ENCODE results near the gene RSAD1.

RSAD1 gene

GRCh38 chr17:50508573-50509460, 30.2 kb downstream of the RSAD1 start:
- H3K4me1 ChIP-seq (ENCODE audit: control insufficient read depth, insufficient read depth, low read length): peaks cover 5% of the 10 kb centered on the region
- H3K9ac ChIP-seq (ENCODE audit: low read length): no peak overlapping the region
- H3K36me3 ChIP-seq (ENCODE audit: control insufficient read depth, insufficient read depth, low read length): no peaks in the 10 kb centered on the region
- peak overlapping the region; percentile 46 for H3K4me3 ChIP-seq (ENCODE audit: low read length)
- H3K27ac ChIP-seq (ENCODE audit: low read depth, low read length): peak overlapping the region; percentile 18
- no peaks in the 10 kb centered on the region for H3K27me3 ChIP-seq (ENCODE audit: control insufficient read depth, insufficient read depth, low read length)

- H3K9ac ChIP-seq (ENCODE audit: low read length): no peak overlapping the region
- peaks cover 5% of the 10 kb centered on the region for H3K4me1 ChIP-seq (ENCODE audit: control insufficient read depth, insufficient read depth, low read length)
- no peak overlapping the region for H3K27ac ChIP-seq (ENCODE audit: low read depth, low read length)
- H3K36me3 ChIP-seq (ENCODE audit: control insufficient read depth, insufficient read depth, low read length): no peaks in the 10 kb centered on the region
- no peaks in the 10 kb centered on the region for H3K27me3 ChIP-seq (ENCODE audit: control insufficient read depth, insufficient read depth, low read length)
- no peak overlapping the region for H3K4me3 ChIP-seq (ENCODE audit: low read length)
These were observed 32.4 kb downstream of the RSAD1 start for GRCh38 chr17:50511058-50511457.

GRCh38 chr17:50513495-50513894, 34.8 kb downstream of the RSAD1 start:
- H3K36me3 ChIP-seq (ENCODE audit: control insufficient read depth, insufficient read depth, low read length): no peaks in the 10 kb centered on the region
- peaks cover 3% of the 10 kb centered on the region for H3K4me1 ChIP-seq (ENCODE audit: control insufficient read depth, insufficient read depth, low read length)
- H3K27me3 ChIP-seq (ENCODE audit: control insufficient read depth, insufficient read depth, low read length): no peaks in the 10 kb centered on the region
- no peak overlapping the region for H3K4me3 ChIP-seq (ENCODE audit: low read length)
- no peak overlapping the region for H3K9ac ChIP-seq (ENCODE audit: low read length)
- no peak overlapping the region for H3K27ac ChIP-seq (ENCODE audit: low read depth, low read length)

- Histone ChIP-seq H3K9ac (ENCODE audit: low read length) (no peak overlapping the region), H3K36me3 (ENCODE audit: control insufficient read depth, insufficient read depth, low read length) (no peaks in the 10 kb centered on the region), H3K4me1 (ENCODE audit: control insufficient read depth, insufficient read depth, low read length) (no peaks in the 10 kb centered on the region), H3K27me3 (ENCODE audit: control insufficient read depth, insufficient read depth, low read length) (no peaks in the 10 kb centered on the region), H3K27ac (ENCODE audit: low read depth, low read length) (no peak overlapping the region), H3K4me3 (ENCODE audit: low read length) (no peak overlapping the region)
These were observed 35.7 kb downstream of the RSAD1 start for GRCh38 chr17:50514388-50514787.

- Histone ChIP-seq H3K9ac (ENCODE audit: low read length) (no peak overlapping the region), H3K27me3 (ENCODE audit: control insufficient read depth, insufficient read depth, low read length) (no peaks in the 10 kb centered on the region), H3K27ac (ENCODE audit: low read depth, low read length) (no peak overlapping the region), H3K4me1 (ENCODE audit: control insufficient read depth, insufficient read depth, low read length) (no peaks in the 10 kb centered on the region), H3K4me3 (ENCODE audit: low read length) (no peak overlapping the region), H3K36me3 (ENCODE audit: control insufficient read depth, insufficient read depth, low read length) (no peaks in the 10 kb centered on the region)
These were observed 36.5 kb downstream of the RSAD1 start for GRCh38 chr17:50514936-50515702.

- no peaks in the 10 kb centered on the region for H3K27me3 ChIP-seq (ENCODE audit: control insufficient read depth, insufficient read depth, low read length)
- no peaks in the 10 kb centered on the region for H3K4me1 ChIP-seq (ENCODE audit: control insufficient read depth, insufficient read depth, low read length)
- H3K4me3 ChIP-seq (ENCODE audit: low read length): no peak overlapping the region
- H3K9ac ChIP-seq (ENCODE audit: low read length): no peak overlapping the region
- H3K27ac ChIP-seq (ENCODE audit: low read depth, low read length): no peak overlapping the region
- H3K36me3 ChIP-seq (ENCODE audit: control insufficient read depth, insufficient read depth, low read length): no peaks in the 10 kb centered on the region
These were observed 38.4 kb downstream of the RSAD1 start for GRCh38 chr17:50517011-50517410.

- H3K9ac ChIP-seq (ENCODE audit: low read length): no peak overlapping the region
- H3K4me1 ChIP-seq (ENCODE audit: control insufficient read depth, insufficient read depth, low read length): no peaks in the 10 kb centered on the region
- no peaks in the 10 kb centered on the region for H3K36me3 ChIP-seq (ENCODE audit: control insufficient read depth, insufficient read depth, low read length)
- H3K27me3 ChIP-seq (ENCODE audit: control insufficient read depth, insufficient read depth, low read length): no peaks in the 10 kb centered on the region
- no peak overlapping the region for H3K4me3 ChIP-seq (ENCODE audit: low read length)
- no peak overlapping the region for H3K27ac ChIP-seq (ENCODE audit: low read depth, low read length)
These were observed 39.1 kb downstream of the RSAD1 start for GRCh38 chr17:50517504-50518383.

GRCh38 chr17:50518384-50519023, 39.8 kb downstream of the RSAD1 start:
- Histone ChIP-seq H3K4me3 (ENCODE audit: low read length) (no peak overlapping the region), H3K27me3 (ENCODE audit: control insufficient read depth, insufficient read depth, low read length) (no peaks in the 10 kb centered on the region), H3K27ac (ENCODE audit: low read depth, low read length) (no peak overlapping the region), H3K36me3 (ENCODE audit: control insufficient read depth, insufficient read depth, low read length) (no peaks in the 10 kb centered on the region), H3K4me1 (ENCODE audit: control insufficient read depth, insufficient read depth, low read length) (no peaks in the 10 kb centered on the region), H3K9ac (ENCODE audit: low read length) (no peak overlapping the region)

- H3K27ac ChIP-seq (ENCODE audit: low read depth, low read length): no peak overlapping the region
- H3K36me3 ChIP-seq (ENCODE audit: control insufficient read depth, insufficient read depth, low read length): no peaks in the 10 kb centered on the region
- no peaks in the 10 kb centered on the region for H3K27me3 ChIP-seq (ENCODE audit: control insufficient read depth, insufficient read depth, low read length)
- no peak overlapping the region for H3K4me3 ChIP-seq (ENCODE audit: low read length)
- no peak overlapping the region for H3K9ac ChIP-seq (ENCODE audit: low read length)
- H3K4me1 ChIP-seq (ENCODE audit: control insufficient read depth, insufficient read depth, low read length): no peaks in the 10 kb centered on the region
These were observed 40.6 kb downstream of the RSAD1 start for GRCh38 chr17:50519141-50519834.

- Histone ChIP-seq H3K27me3 (ENCODE audit: control insufficient read depth, insufficient read depth, low read length) (no peaks in the 10 kb centered on the region), H3K36me3 (ENCODE audit: control insufficient read depth, insufficient read depth, low read length) (no peaks in the 10 kb centered on the region), H3K4me3 (ENCODE audit: low read length) (no peak overlapping the region), H3K27ac (ENCODE audit: low read depth, low read length) (no peak overlapping the region), H3K9ac (ENCODE audit: low read length) (no peak overlapping the region), H3K4me1 (ENCODE audit: control insufficient read depth, insufficient read depth, low read length) (no peaks in the 10 kb centered on the region)
These were observed 41.8 kb downstream of the RSAD1 start for GRCh38 chr17:50520483-50520882.

GRCh38 chr17:50521514-50521913, 42.9 kb downstream of the RSAD1 start:
- Histone ChIP-seq H3K4me1 (ENCODE audit: control insufficient read depth, insufficient read depth, low read length) (no peaks in the 10 kb centered on the region), H3K27ac (ENCODE audit: low read depth, low read length) (no peak overlapping the region), H3K4me3 (ENCODE audit: low read length) (no peak overlapping the region), H3K27me3 (ENCODE audit: control insufficient read depth, insufficient read depth, low read length) (no peaks in the 10 kb centered on the region), H3K9ac (ENCODE audit: low read length) (no peak overlapping the region), H3K36me3 (ENCODE audit: control insufficient read depth, insufficient read depth, low read length) (no peaks in the 10 kb centered on the region)

Data from rectal smooth muscle tissue (tissue), 1 donor.